GM12873 (cell line): Measurements from ENCODE around the gene CERS6.

Experiments used
- CTCF ChIP-seq: IDR thresholded peaks from 2 replicates; pipeline ENCODE4 v1.5.1; 2012; ENCODE audit warnings: low read depth, mild to moderate bottlenecking, moderate library complexity, low read length, control low read depth; ENCODE audit not compliant: insufficient read depth; ENCODE audit errors: missing control alignments

Gene CERS6

GRCh38 chr2:168433527-168433926 lies 22.5 kb upstream of the CERS6 start:
- TF ChIP-seq CTCF: no peak

- TF ChIP-seq CTCF: no peak
Measured at GRCh38 chr2:168434146-168434545, 21.9 kb upstream of the CERS6 start.

GRCh38 chr2:168436840-168437239 lies 19.2 kb upstream of the CERS6 start:
- no peak for TF ChIP-seq CTCF

- TF ChIP-seq CTCF: no peak
Measured at GRCh38 chr2:168438553-168438952, 17.5 kb upstream of the CERS6 start.

- no peak for TF ChIP-seq CTCF
Measured at GRCh38 chr2:168439536-168439935, 16.5 kb upstream of the CERS6 start.

- TF ChIP-seq CTCF: no peak
Measured at GRCh38 chr2:168441214-168441872, 14.7 kb upstream of the CERS6 start.

- no peak for TF ChIP-seq CTCF
Measured at GRCh38 chr2:168443818-168444217, 12.3 kb upstream of the CERS6 start.

GRCh38 chr2:168445960-168446359 lies 10.1 kb upstream of the CERS6 start:
- TF ChIP-seq CTCF: no peak
